Heart right ventricle (tissue), 16 donors: ENCODE results near the gene OSBPL8. TPM values are rescaled to one million over a fixed set of nuclear protein-coding genes. Genes with fewer than 3 reads are reported as not detected.
"Not testable (repeated sequence)": the region's sequence is repeated elsewhere in the genome, so short reads cannot be mapped to it uniquely, and the experiment has no call there.

Experiments
- ATAC-seq, 8 donors: fragments of 200-7000 bp; cut with Tn5 transposase; one replicate each; pipeline ENCODE4 v1.9.1; 2020; ENCODE audit warnings: mild to moderate bottlenecking in 8 of 8, moderate library complexity in 8 of 8, moderate number of reproducible peaks in 1 of 8
- DNase-seq, 2 donors: peaks; one replicate each; pipeline ENCODE4 v3.0.0-alpha.2; 2020
- H3K27ac ChIP-seq, 10 donors: fragments of 200-600 bp; sonication (generic) in 2 of 10; one replicate each; pipeline versions ENCODE4 v1.5.0 to v1.8.0; 2020 to 2022; ENCODE audit warnings: mild to moderate bottlenecking in 3 of 10
- H3K27me3 ChIP-seq, 7 donors: fragments of 200-600 bp; one replicate each; pipeline ENCODE4 v1.8.0; 2021 to 2022; ENCODE audit warnings: mild to moderate bottlenecking in 2 of 7
- H3K36me3 ChIP-seq, 9 donors: fragments of 200-600 bp; sonication (generic) in 1 of 9; one replicate each; pipeline versions ENCODE4 v1.5.0 to v1.8.0; 2020 to 2022; ENCODE audit warnings: mild to moderate bottlenecking in 2 of 9
- H3K4me1 ChIP-seq, 9 donors: fragments of 200-600 bp; sonication (generic) in 1 of 9; one replicate each; pipeline versions ENCODE4 v1.5.0 to v1.8.0; 2020 to 2022; ENCODE audit warnings: mild to moderate bottlenecking in 4 of 9
- H3K4me3 ChIP-seq, 10 donors: fragments of 200-600 bp; sonication (generic) in 2 of 10; one replicate each; pipeline versions ENCODE4 v1.5.0 to v1.8.0; 2020 to 2022; ENCODE audit warnings: mild to moderate bottlenecking in 7 of 10, moderate library complexity in 2 of 10
- H3K9me3 ChIP-seq, 11 donors: fragments of 200-600 bp in 10 of 11; sonication (generic) in 2 of 11; one replicate each; pipeline versions ENCODE4 v1.5.0 to v1.8.0; 2013 to 2022; ENCODE audit warnings: mild to moderate bottlenecking in 2 of 11, control low read depth in 1 of 11, moderate library complexity in 1 of 11
- CTCF ChIP-seq, 9 donors: fragments of 200-600 bp; sonication (generic) in 2 of 9; IDR thresholded peaks; one replicate each; pipeline versions ENCODE4 v1.5.0 to v1.8.0; 2021 to 2022; ENCODE audit warnings: antibody characterized with exemption in 9 of 9, mild to moderate bottlenecking in 5 of 9, moderate library complexity in 1 of 9
- WGBS, 2 donors: extraction: QIAGEN DNeasy Blood & Tissue Kit; methylation state at CpG; one replicate each; pipeline ENCODE4 v1.1.7; 2013; ENCODE audit warnings: inconsistent platforms in 1 of 2; 5-methylcytosine and 5-hydroxymethylcytosine counted together
- intact Hi-C, 10 donors: fragments of 100-400 bp; cut with DNase I; formaldehyde crosslinking; loops; one replicate each; pipeline versions ENCODE4 v1.11.1 to v1.14.2; 2022
- polyA plus RNA-seq, 2 donors: library from polyadenylated mRNA; stranded (reverse); fragments of 200-250 nt; gene quantifications; one replicate each; pipeline ENCODE4 v1.2.3, GENCODE V29; 2013
- total RNA-seq, 10 donors: library from RNA; stranded (reverse); fragmentation: NEBNext Ultra II Directional in 3 of 10; extraction: Animal tissue kit (Norgen Biotek cat#: 25700) in 3 of 10; gene quantifications; one replicate each; pipeline versions ENCODE4 v1.2.1 to v1.2.4, GENCODE V29; 2021 to 2023
- donor health status: Arrhythmogenic right ventricular cardiomyopathy.
- donor health status: ischemic (EF 13 %, LVEDD 7.1; RV severe dilation, severe dysfunction).
- donor health status: healthy with polysubstance abuse.
- donor health status: DM: no; HTN: yes; CAD: no.
- donor health status: DM: no; HTN: no; CAD: no.
- donor health status: ischemic (EF 25% LVEDD 6.9; RV normal size, moderate dysfunction).
- donor health status: ischemic (EF 25% LVEDD 5.7; RV mildly dilated, moderate dysfunction).
- donor health status: healthy.
- donor health status: DM: yes; HTN: yes; CAD: no.
- donor health status: Ischemic cardiomyopathy.
- donor health status: ischemic (EF 35%, LVEDD 5.7; RV mildly dilated, moderate dysfunction).
- donor health status: nonischemic (EF 11% LVEDD 7.7; RV severe dilation, severe dysfunction).
- donor health status: DM: yes; HTN: yes; CAD: no.
- donor health status: PGD.
- donor health status: ischemic (EF 29% LVEDD 5.4; RV normal size, mild dysfunction).
- donor health status: nonischemic (EF 23%, LVEDD 6.1; RV moderate dilation, normal function).

OSBPL8 gene
- total and polyA plus RNA-seq, 12 donors, result 5.6 to 50.0 (median 33.3) TPM

DNA sequence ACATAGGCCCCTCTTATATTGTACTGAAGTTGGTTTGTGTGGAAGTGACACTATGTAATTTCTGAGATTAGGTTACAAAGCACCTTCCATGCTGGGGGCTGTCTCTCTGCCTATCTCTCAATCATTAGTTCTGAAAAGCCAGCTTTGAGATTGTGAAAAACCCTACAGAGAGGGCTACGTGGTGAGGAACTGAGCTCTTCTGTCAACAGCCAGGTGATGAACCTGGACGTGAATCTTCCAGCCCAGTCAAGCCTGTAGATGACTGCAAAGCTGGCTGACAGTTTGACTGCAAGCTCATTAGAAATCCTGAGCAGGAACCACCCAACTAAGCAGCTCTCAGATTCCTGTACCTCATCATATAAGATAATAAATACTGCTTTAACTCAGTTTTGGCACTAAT is 175.0 kb downstream of the OSBPL8 start:
- Histone ChIP-seq H3K4me3 (no peak overlapping the region), H3K27me3 (no peaks in the 10 kb centered on the region), H3K36me3 (peaks cover 0 to 97% (median 15%) of the 10 kb centered on the region in 9 donors), H3K27ac (no peak overlapping the region), H3K9me3 (no peaks in the 10 kb centered on the region), H3K4me1 (no peaks in the 10 kb centered on the region)
- no peak for ATAC-seq
- intact Hi-C loops, result loop anchor here in 1 of 10 donors (5.0 kb wide), 1 partner anchor 1842 kb away; no protein-coding TSS in a partner anchor
- WGBS, 2 donors, result 87 to 89% methylated on average over 2 of the region's 2 CpGs
- DNase-seq, result no peak
- no peak for TF ChIP-seq CTCF (IDR thresholded peaks at IDR 0.05)

- Histone ChIP-seq H3K27ac (no peak overlapping the region), H3K9me3 (no peaks in the 10 kb centered on the region), H3K27me3 (no peaks in the 10 kb centered on the region), H3K4me1 (no peaks in the 10 kb centered on the region), H3K4me3 (no peak overlapping the region), H3K36me3 (peaks cover 0 to 97% (median 15%) of the 10 kb centered on the region in 9 donors)
- no peak for DNase-seq
- TF ChIP-seq CTCF (IDR thresholded peaks at IDR 0.05), result no peak
- no peak for ATAC-seq
- intact Hi-C loops, result loop anchor here in 1 of 10 donors (5.0 kb wide), 1 partner anchor 1842 kb away; no protein-coding TSS in a partner anchor
- WGBS, 2 donors, result 93 to 95% methylated on average over 3 of the region's 3 CpGs
These were observed 175.6 kb downstream of the OSBPL8 start for GRCh38 chr12:76383988-76384387.

- intact Hi-C loops, result loop anchor here in 1 of 10 donors (10.0 kb wide), 1 partner anchor 176 kb away; the partner anchor contains the start of gene OSBPL8
- H3K4me3 ChIP-seq, result no peak overlapping the region
- ATAC-seq, result no peak
- no peaks in the 10 kb centered on the region for H3K4me1 ChIP-seq
- no peak overlapping the region for H3K27ac ChIP-seq
- WGBS, 2 donors, result 98% methylated on average over 1 of the region's 1 CpG
- no peak for TF ChIP-seq CTCF (IDR thresholded peaks at IDR 0.05)
- H3K9me3 ChIP-seq, result no peaks in the 10 kb centered on the region
- no peaks in the 10 kb centered on the region for H3K27me3 ChIP-seq
- DNase-seq, result no peak
- peaks cover 0 to 97% (median 19%) of the 10 kb centered on the region in 9 donors for H3K36me3 ChIP-seq
These were observed 180.3 kb downstream of the OSBPL8 start for GRCh38 chr12:76379261-76379660.

GRCh38 chr12:76376876-76377275 is 182.7 kb downstream of the OSBPL8 start:
- not testable (repeated sequence) for H3K9me3 ChIP-seq, ATAC-seq, H3K27ac ChIP-seq, H3K4me1 ChIP-seq, H3K27me3 ChIP-seq, H3K4me3 ChIP-seq, DNase-seq
- 100% methylated on average over 1 of the region's 1 CpG for WGBS, 2 donors
- peaks cover 0 to 97% (median 18%) of the 10 kb centered on the region in 9 donors for H3K36me3 ChIP-seq
- intact Hi-C loops, result loop anchor here in 1 of 10 donors (10.0 kb wide), 1 partner anchor 178 kb away; the partner anchor contains the start of gene OSBPL8

DNA sequence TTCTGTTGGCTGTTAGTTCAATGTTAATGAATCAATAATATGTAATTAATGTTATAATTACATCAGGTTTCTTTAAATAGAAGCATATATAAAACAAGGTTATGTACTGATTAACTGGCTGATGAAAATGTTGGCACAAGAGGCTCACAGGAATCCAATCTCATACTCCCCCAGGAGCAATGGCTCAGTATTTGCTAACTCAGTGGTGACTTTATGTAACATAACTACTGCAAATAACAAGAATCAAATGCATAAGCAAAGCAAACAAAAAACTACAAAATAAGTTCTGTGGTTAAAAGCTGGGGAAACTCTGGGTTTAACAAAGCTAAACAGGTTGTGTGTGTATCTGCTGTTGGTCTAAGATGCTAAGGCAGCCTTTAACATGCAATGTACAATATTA is 183.6 kb downstream of the OSBPL8 start:
- Histone ChIP-seq H3K27me3 (no peaks in the 10 kb centered on the region), H3K36me3 (peaks cover 0 to 99% (median 18%) of the 10 kb centered on the region in 9 donors)

More for the DNA sequence above, 183.6 kb downstream of the OSBPL8 start:
- H3K9me3 ChIP-seq, result no peaks in the 10 kb centered on the region
- intact Hi-C loops, result loop anchor here in 1 of 10 donors (10.0 kb wide), 1 partner anchor 179 kb away; the partner anchor contains the start of gene OSBPL8
- TF ChIP-seq CTCF (IDR thresholded peaks at IDR 0.05), result no peak
- H3K27ac ChIP-seq, result no peak overlapping the region
- no peak overlapping the region for H3K4me3 ChIP-seq
- DNase-seq (no peak), ATAC-seq (no peak)
- H3K4me1 ChIP-seq, result no peaks in the 10 kb centered on the region
